ENCODE measurements around the gene USP12.

The USP12 gene

DNA sequence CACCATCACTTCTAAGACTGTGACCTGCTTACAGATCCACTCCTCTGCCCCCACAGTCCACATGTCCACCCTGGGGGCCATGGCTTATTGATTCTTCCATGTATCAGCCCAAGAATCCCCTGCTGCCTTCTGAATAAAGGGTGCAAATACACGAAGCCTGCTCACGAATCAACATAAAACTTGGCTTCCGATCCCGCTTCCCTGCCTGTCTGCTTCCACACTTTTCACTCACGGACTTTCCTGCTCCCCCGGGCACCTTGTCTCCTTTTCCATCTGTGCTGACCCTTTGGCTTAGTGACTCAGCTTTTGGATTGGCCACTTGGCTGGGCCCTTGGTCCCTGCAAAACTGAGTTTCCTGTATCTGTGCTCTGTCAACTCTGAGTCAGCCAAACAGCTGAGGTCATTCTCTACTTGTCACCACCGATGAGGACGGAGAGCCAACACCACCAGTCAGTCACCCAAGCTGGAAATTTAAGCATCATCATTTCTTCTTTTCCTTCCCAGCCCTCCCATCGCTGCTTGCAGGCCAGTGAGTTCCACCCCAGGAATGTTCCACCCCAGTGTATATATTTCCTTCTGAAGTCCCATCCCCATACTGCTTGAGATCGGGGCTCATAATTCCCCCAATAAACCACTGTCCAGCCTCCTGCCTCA is 11.4 kb upstream of the USP12 start:
- no peak for DNase-seq

DNA sequence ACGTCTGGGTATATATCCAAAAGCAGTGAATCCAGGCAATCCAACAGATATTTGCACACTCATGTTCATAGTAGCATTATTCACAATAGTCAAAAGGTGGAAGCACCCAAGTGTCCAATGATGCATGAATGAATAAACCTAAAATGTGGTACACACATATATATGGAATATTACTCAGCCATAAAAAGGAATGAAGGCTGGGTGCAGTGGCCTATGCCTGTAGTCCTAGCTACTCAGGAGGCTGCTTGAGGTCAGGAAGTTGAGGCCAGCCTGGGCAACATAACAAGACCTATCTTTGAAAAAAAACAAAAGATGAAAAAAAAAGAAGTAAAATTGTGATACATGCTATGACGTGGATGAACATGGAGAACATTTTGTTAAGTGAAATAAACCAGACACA is 10.4 kb upstream of the USP12 start:
- DNase-seq: no peak

DNA sequence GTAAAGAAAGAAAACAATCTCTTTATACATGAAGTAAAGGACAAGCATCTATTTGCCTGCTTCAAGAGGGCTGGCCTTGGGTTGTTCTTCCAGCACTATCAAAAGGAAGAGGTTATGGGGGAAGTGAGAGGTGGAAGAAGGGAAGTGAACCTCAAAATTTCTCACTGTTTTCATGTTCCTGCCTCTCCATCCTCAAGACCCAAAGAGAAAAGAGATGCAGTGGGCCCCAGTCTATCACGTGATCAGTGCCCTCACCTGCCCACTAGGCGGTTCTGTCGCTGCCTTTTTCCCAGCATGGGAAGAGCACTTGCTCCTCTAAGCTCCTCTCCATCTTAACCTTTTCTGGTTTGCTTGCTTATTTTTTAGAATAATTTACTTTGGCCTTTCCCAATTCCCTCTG is 6.2 kb upstream of the USP12 start:
- no peak for DNase-seq

DNA sequence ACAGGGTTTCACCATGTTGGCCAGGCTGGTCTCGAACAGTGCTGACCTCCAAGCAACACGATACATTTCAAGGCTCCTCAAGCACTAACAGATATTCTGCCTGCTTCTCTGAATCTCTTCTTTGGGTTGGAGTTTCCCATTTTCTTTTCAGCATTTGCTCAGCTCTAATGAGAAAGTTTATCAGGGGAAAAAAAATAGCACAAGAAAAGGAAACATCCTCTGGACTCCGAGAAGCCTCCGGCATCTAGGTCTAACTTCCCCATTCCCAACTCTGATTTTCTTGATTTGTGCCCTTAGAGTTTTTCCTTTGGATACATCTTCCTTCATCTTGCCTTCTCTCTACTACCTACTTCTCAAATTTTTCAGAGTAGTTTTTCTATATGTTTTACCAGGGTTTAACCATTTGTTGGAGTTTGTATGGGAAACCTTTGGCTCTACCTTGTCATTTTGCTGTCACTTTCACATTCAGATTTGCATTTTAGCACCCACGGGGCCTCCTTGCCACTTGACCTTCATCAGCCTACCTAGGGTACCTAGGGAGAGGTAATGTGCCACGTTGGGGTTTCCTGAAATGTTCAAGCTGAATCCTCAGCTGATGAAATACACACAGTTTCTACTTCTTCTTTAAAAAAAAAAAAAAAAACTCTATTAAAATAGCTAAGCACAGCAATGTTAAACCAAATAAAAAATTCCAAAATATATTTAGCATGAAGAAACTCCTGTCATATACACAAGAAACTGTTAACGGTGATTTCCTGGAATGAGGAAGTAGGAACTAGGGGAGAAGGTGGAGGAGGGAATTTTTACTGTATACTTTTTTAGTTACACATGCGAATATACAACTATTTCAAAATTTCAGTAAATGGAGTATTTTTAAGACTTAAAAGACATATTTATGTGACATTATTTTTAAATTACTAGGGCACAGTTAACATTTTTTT is 5.1 kb upstream of the USP12 start:
- no peak for DNase-seq

- no peak for DNase-seq
These were observed 3.3 kb upstream of the USP12 start for GRCh38 chr13:27174766-27175455.

- DNase-seq: peak; percentile 24
These were observed 858 bp upstream of the USP12 start for GRCh38 chr13:27172495-27172842.

GRCh38 chr13:27171827-27172494 is 350 bp upstream of the USP12 start:
- peak; percentile 95 for DNase-seq

GRCh38 chr13:27170516-27171243 is 931 bp downstream of the USP12 start:
- DNase-seq: no peak

- DNase-seq: no peak
These were observed 1.4 kb downstream of the USP12 start for GRCh38 chr13:27170221-27170515.

DNA sequence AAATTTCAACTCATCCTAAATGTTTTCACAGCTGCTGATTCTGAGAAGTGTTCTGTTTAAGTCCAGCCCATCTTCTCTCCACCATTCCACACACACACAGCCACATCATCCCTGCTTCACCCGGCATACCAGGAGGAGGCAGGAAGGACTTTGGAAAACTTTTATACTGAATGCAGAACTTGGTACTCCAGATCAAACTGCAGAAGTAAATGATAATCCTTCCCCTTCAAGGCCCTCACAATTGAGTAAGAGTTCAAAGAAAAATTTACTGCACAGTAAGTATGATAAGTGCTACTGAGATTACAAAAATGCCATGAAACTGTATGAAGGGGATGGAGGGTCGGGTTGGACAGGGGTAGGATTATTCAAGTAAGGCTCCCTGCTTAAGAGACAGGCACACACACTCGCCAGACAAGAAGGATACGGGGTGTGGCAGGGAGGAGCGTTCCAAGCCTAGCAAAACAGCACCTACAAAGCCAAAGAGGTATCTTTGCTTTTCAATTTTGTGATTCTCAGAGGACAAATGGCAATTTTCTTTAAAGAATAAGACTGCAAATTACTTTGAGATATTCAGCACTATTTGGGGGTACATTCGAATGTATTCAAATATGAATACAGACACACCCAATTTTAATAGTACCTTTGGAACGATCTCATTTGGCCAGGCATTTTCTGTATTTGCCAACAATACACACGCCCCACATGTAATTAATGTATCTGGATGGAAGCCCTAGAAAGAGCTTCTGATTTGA is 2.5 kb downstream of the USP12 start:
- no peak for DNase-seq

GRCh38 chr13:27168086-27168485 is 3.5 kb downstream of the USP12 start:
- no peak for DNase-seq

DNA sequence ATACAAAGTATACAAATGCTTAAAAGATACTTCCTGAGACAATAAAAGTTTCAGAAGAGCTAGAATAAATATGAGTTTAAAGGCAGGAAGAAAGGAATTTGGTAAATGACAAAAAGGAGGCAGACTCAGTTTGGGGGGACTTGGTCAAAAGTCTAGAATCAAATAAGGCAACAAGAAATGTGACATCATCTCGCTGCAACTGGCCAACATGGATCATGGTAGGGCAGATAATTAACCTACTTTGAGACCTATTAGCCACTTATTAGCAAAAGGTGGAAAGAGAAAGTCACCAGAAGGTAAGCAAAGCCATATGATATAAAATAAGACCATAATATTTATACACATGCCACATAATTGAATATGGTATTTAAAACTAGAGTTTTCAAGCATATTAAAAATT is 5.3 kb downstream of the USP12 start:
- no peak for DNase-seq

DNA sequence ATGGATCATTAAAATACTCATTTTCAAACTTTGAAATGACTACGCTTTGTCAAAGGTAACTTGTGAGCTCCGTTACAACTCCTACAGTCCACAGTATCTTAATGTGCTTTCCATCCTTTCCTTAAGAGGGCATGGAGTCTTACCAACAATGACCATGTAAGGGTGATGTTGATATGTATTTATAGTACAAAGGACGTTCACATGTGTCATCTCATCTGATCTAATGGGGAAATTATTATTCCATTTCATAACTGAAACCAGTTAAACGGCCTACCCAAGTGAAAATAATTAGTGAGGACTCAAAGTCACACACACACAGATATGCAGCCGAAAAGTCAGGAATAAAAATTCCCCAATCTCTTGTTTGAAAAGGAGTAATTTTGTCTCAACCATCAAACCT is 9.6 kb downstream of the USP12 start:
- DNase-seq: no peak

GRCh38 chr13:27161423-27161822 is 10.2 kb downstream of the USP12 start:
- no peak for DNase-seq

- no peak for DNase-seq
These were observed 10.8 kb downstream of the USP12 start for GRCh38 chr13:27160657-27161295.

- DNase-seq: no peak
These were observed 11.6 kb downstream of the USP12 start for GRCh38 chr13:27159806-27160563.

DNA sequence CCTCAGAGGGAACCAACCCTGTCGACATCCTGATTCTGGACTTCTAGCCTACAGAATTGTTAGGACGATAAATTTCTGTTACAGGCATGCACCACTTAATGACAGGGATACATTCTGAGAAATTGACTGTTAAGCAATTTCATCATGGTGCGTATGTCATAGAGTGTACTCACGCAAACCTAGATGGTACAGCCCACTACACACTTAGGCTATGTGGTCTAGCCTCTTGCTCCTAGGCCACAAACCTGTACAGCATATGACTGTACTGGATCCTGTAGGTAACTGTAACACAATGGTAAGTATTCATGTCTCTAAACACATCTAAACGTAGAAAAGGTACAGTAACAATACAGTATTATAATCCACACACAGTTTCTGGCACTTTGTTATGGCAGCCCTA is 13.3 kb downstream of the USP12 start:
- DNase-seq: no peak

DNA sequence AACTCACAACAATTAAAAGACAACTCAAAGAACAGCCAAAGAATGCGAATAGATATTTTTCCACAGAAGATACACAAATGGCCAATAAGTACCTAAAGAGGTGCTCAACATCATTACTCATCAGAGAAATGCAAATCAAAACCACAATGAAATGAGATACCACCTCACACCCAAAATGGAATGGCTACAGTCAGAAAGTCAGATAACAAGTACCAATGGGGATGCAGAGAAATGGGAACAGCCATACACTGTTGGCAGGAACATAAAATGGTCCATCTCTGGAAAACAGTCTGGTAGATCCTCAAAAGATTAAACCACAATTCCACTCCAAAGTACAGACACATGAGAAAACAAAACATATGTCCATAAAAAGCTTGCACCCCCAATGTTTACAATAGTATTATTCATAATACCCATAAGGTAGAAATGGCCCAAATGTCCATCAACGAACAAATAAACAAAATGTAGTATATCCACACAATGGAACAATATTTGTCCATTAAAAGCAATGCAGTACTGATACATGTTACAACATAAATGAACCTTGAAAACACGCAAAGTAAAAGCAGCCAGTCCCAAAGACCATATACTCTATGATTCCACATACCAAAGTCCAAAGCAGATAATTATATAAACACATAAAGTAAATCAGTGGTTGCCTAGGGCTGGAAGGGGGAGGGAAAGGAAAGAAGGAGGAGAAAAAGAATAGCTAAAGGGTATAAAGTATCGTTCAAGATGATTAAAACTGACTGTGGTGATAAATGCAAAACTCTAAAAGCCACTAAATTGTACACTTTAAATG is 19.6 kb downstream of the USP12 start:
- no peak for DNase-seq

- DNase-seq: no peak
These were observed 21.9 kb downstream of the USP12 start for GRCh38 chr13:27149702-27150101.

DNA sequence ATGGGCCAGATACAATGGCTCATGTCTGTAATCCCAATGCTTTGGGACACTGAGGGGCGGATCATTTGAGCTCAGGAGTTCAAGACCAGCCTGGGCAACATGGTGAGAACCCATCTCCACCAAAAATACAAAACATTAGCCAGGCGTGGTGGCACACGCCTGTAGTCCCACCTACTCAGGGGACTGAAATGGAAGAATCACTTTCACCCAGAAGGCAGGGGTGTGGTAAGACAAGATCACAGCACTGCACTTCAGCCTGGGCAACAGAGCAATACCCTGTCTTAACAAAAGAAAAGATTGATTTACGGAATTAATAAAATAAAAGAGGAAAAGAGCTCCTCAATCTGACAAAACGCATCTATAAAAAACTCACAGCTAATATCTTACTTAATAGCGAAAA is 22.7 kb downstream of the USP12 start:
- no peak for DNase-seq

Data from CD4-positive, alpha-beta T cell treated with Interleukin-15 for 1 hour (primary cell).